T1000 (cell line): ENCODE results near the gene SLC17A2.

Source experiments
- DNase-seq: peaks from one replicate; lab custom pipeline; 2025; ENCODE audit warnings: mixed read lengths; lab: John Stamatoyannopoulos, UW

SLC17A2 gene

GRCh38 chr6:25919657-25920056 lies 10.8 kb downstream of the SLC17A2 start:
- DNase-seq: no peak

- no peak for DNase-seq
Measured at GRCh38 chr6:25918083-25918683, 12.3 kb downstream of the SLC17A2 start.

GRCh38 chr6:25916789-25917490 lies 13.6 kb downstream of the SLC17A2 start:
- no peak for DNase-seq

- no peak for DNase-seq
Measured at GRCh38 chr6:25916330-25916729, 14.2 kb downstream of the SLC17A2 start.

GRCh38 chr6:25913741-25914140 lies 16.8 kb downstream of the SLC17A2 start:
- no peak for DNase-seq

GRCh38 chr6:25911351-25911750 lies 19.1 kb downstream of the SLC17A2 start:
- no peak for DNase-seq

- no peak for DNase-seq
Measured at GRCh38 chr6:25907475-25908014, 22.9 kb downstream of the SLC17A2 start.

- DNase-seq: no peak
Measured at GRCh38 chr6:25903467-25904099, 26.9 kb downstream of the SLC17A2 start.

- no peak for DNase-seq
Measured at GRCh38 chr6:25902071-25902470, 28.4 kb downstream of the SLC17A2 start.

GRCh38 chr6:25900843-25901242 lies 29.6 kb downstream of the SLC17A2 start:
- no peak for DNase-seq

- no peak for DNase-seq
Measured at GRCh38 chr6:25899580-25900408, 30.7 kb downstream of the SLC17A2 start.

- DNase-seq: no peak
Measured at GRCh38 chr6:25899123-25899522, 31.4 kb downstream of the SLC17A2 start.

GRCh38 chr6:25898289-25898977 lies 32.1 kb downstream of the SLC17A2 start:
- DNase-seq: no peak

GRCh38 chr6:25896252-25896651 lies 34.2 kb downstream of the SLC17A2 start:
- no peak for DNase-seq

GRCh38 chr6:25895771-25896170 lies 34.7 kb downstream of the SLC17A2 start:
- DNase-seq: no peak

- DNase-seq: no peak
Measured at GRCh38 chr6:25893778-25894177, 36.7 kb downstream of the SLC17A2 start.

- no peak for DNase-seq
Measured at GRCh38 chr6:25892877-25893276, 37.6 kb downstream of the SLC17A2 start.

GRCh38 chr6:25889877-25890853 lies 40.3 kb downstream of the SLC17A2 start:
- no peak for DNase-seq

- DNase-seq: no peak
Measured at GRCh38 chr6:25888626-25889025, 41.9 kb downstream of the SLC17A2 start.

- no peak for DNase-seq
Measured at GRCh38 chr6:25886066-25886465, 44.4 kb downstream of the SLC17A2 start.
